ENCODE results near the gene AXIN2. TPM values are rescaled to one million over a fixed set of nuclear protein-coding genes. Genes with fewer than 3 reads are reported as not detected.
A peak's percentile ranks its signal among the peaks of the same experiment; 100 is the strongest.

AXIN2 gene
- total RNA-seq, 1 donor from 2014 or later = 53.4 TPM

GRCh38 chr17:65523853-65524664 lies 37.4 kb downstream of the AXIN2 start:
- peak; percentile 81 to 85 for ATAC-seq
- H3K27ac ChIP-seq = no peak overlapping the region

GRCh38 chr17:65523411-65523810 lies 38.0 kb downstream of the AXIN2 start:
- Histone ChIP-seq H3K4me1 (peaks cover 14% of the 10 kb centered on the region), H3K36me3 (peaks cover 8% of the 10 kb centered on the region), H3K27me3 (ENCODE audit: low read depth) (no peaks in the 10 kb centered on the region), H3K27ac (no peak overlapping the region), H3K4me3 (no peak overlapping the region), H3K9me3 (no peaks in the 10 kb centered on the region)
- ATAC-seq = no peak
- intact Hi-C loops (cut with DNase I) = no loop called here
- DNase-seq = no peak
- TF ChIP-seq CTCF (IDR thresholded peaks at IDR 0.05) = no peak

More at GRCh38 chr17:65523853-65524664, 37.4 kb downstream of the AXIN2 start:
- intact Hi-C loops (cut with DNase I) = no loop called here
- Histone ChIP-seq H3K36me3 (peaks cover 14% of the 10 kb centered on the region), H3K27me3 (ENCODE audit: low read depth) (no peaks in the 10 kb centered on the region), H3K9me3 (no peaks in the 10 kb centered on the region), H3K4me1 (peaks cover 14% of the 10 kb centered on the region), H3K4me3 (no peak overlapping the region)
- TF ChIP-seq CTCF (IDR thresholded peaks at IDR 0.05) = no peak
- no peak for DNase-seq

- H3K4me3 ChIP-seq = no peak overlapping the region
- no peaks in the 10 kb centered on the region for H3K27me3 ChIP-seq (ENCODE audit: low read depth)
- ATAC-seq = no peak
- no peak for DNase-seq
- TF ChIP-seq CTCF (IDR thresholded peaks at IDR 0.05) = no peak
- peaks cover 3% of the 10 kb centered on the region for H3K36me3 ChIP-seq
- peaks cover 14% of the 10 kb centered on the region for H3K4me1 ChIP-seq
- intact Hi-C loops (cut with DNase I) = no loop called here
- no peaks in the 10 kb centered on the region for H3K9me3 ChIP-seq
- no peak overlapping the region for H3K27ac ChIP-seq
Measured at GRCh38 chr17:65522751-65523404, 38.6 kb downstream of the AXIN2 start.

GRCh38 chr17:65519462-65519861 lies 42.0 kb downstream of the AXIN2 start:
- H3K9me3 ChIP-seq = no peaks in the 10 kb centered on the region
- ATAC-seq (no peak), DNase-seq (no peak)
- TF ChIP-seq CTCF (IDR thresholded peaks at IDR 0.05) = no peak
- H3K27me3 ChIP-seq (ENCODE audit: low read depth) = no peaks in the 10 kb centered on the region
- peaks cover 30% of the 10 kb centered on the region for H3K4me1 ChIP-seq
- H3K27ac ChIP-seq = no peak overlapping the region
- intact Hi-C loops (cut with DNase I) = no loop called here
- no peak overlapping the region for H3K4me3 ChIP-seq
- H3K36me3 ChIP-seq = no peaks in the 10 kb centered on the region

GRCh38 chr17:65518256-65518655 lies 43.2 kb downstream of the AXIN2 start:
- DNase-seq (no peak), ATAC-seq (no peak)
- Histone ChIP-seq H3K9me3 (no peaks in the 10 kb centered on the region), H3K4me3 (no peak overlapping the region), H3K36me3 (no peaks in the 10 kb centered on the region), H3K27ac (no peak overlapping the region), H3K27me3 (ENCODE audit: low read depth) (no peaks in the 10 kb centered on the region), H3K4me1 (peaks cover 19% of the 10 kb centered on the region)
- intact Hi-C loops (cut with DNase I) = no loop called here
- TF ChIP-seq CTCF (IDR thresholded peaks at IDR 0.05) = no peak

Data from lower lobe of right lung (tissue), 2 donors.